Endothelial cell (in vitro differentiated cells): Measurements from ENCODE around the gene TMEM185B. TPM values are rescaled to one million over a fixed set of nuclear protein-coding genes. Genes with fewer than 3 reads are reported as not detected.

Source experiments
- DNase-seq: peaks from one replicate; pipeline ENCODE4 v3.0.0; 2021; ENCODE audit warnings: low spot score
- H3K27ac Mint-ChIP-seq: one replicate; pipeline ENCODE4 v1.8.0; 2021; ENCODE audit warnings: mixed read lengths, inconsistent platforms; ENCODE audit not compliant: unreplicated experiment
- H3K27me3 Mint-ChIP-seq: one replicate; pipeline ENCODE4 v1.8.0; 2021; ENCODE audit warnings: mild to moderate bottlenecking, moderate library complexity, mixed read lengths, inconsistent platforms; ENCODE audit not compliant: unreplicated experiment
- H3K36me3 Mint-ChIP-seq: one replicate; pipeline ENCODE4 v1.8.0; 2021; ENCODE audit warnings: mild to moderate bottlenecking, low read depth, mixed read lengths, inconsistent platforms; ENCODE audit not compliant: unreplicated experiment
- H3K4me1 Mint-ChIP-seq: one replicate; pipeline ENCODE4 v1.8.0; 2021; ENCODE audit warnings: mild to moderate bottlenecking, mixed read lengths, inconsistent platforms; ENCODE audit not compliant: unreplicated experiment
- H3K4me3 Mint-ChIP-seq: one replicate; pipeline ENCODE4 v1.8.0; 2021; ENCODE audit warnings: mild to moderate bottlenecking, mixed read lengths, inconsistent platforms; ENCODE audit not compliant: unreplicated experiment
- H3K9me3 Mint-ChIP-seq: one replicate; pipeline ENCODE4 v1.8.0; 2021; ENCODE audit warnings: mixed read lengths, inconsistent platforms; ENCODE audit not compliant: unreplicated experiment
- CTCF ChIP-seq: fragments of 200-600 bp; sonication (generic); IDR thresholded peaks from one replicate; pipeline ENCODE4 v1.5.0; 2021; ENCODE audit warnings: antibody characterized with exemption; ENCODE audit not compliant: unreplicated experiment
- total RNA-seq: library from RNA; stranded (reverse); fragmentation: NEBNext Ultra II Directional; extraction: Animal tissue kit (Norgen Biotek cat#: 25700); gene quantifications from one replicate; pipeline ENCODE4 v1.2.1, GENCODE V29; 2021; ENCODE audit not compliant: unreplicated experiment

TMEM185B gene
- total RNA-seq, 1 donor from 2014 or later = 38.4 TPM

- Mint-ChIP-seq H3K4me3 (no peak overlapping the region), H3K27ac (no peak overlapping the region), H3K9me3 (no peaks in the 10 kb centered on the region), H3K36me3 (peaks cover 19% of the 10 kb centered on the region), H3K4me1 (peaks cover 64% of the 10 kb centered on the region), H3K27me3 (peaks cover 15% of the 10 kb centered on the region)
- TF ChIP-seq CTCF = no peak
- DNase-seq = no peak
Measured at GRCh38 chr2:120246546-120247300, 23.5 kb upstream of the TMEM185B start.

DNA sequence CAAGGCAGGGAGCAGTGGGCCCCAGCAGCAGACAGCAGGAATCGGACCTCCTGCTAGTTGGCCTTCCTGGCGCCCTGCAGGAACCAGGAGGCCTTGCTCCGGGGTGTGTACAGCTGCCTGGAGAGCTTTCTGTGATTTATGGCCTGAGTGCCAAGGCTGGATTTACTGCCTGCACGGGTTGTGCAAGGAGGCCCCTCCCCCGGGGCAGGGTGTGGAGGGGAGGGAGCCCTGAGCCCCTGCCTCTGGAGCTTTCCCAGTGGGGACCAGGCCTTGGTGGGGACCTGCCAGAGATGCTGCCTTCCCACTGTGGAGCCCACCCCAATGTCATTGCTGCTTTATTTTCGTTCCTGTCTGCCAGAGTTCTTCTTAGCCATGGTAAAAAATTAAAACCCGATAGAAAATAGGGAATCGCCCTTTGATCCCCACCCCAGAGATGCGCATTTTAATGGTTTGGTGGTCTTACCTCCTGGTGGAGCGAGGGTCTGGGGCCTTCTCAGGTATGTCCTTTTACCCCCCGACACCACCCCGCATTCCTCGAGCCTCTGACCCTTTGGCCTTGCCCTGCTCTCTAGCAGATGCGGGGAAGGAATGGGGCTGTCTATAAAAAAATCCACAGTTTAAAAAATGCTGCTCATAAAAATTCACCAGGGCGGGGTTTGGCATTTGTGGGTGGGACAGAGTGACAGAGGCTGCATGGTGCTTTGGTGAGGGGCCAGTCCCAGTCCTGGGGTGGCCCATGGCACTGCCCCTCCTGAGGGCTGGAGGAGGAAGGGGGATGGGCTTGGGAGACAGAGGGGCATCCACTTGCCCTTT is 22.5 kb upstream of the TMEM185B start:
- DNase-seq = no peak
- Mint-ChIP-seq H3K9me3 (no peaks in the 10 kb centered on the region), H3K27ac (no peak overlapping the region), H3K4me3 (no peak overlapping the region), H3K36me3 (peaks cover 19% of the 10 kb centered on the region), H3K4me1 (peaks cover 70% of the 10 kb centered on the region), H3K27me3 (peaks cover 13% of the 10 kb centered on the region)
- no peak for TF ChIP-seq CTCF

GRCh38 chr2:120244656-120245519 is 21.7 kb upstream of the TMEM185B start:
- H3K27me3 Mint-ChIP-seq = peaks cover 15% of the 10 kb centered on the region
- peak overlapping the region; percentile 24 for H3K27ac Mint-ChIP-seq
- TF ChIP-seq CTCF = no peak
- H3K9me3 Mint-ChIP-seq = no peaks in the 10 kb centered on the region
- DNase-seq = no peak
- H3K4me1 Mint-ChIP-seq = peaks cover 71% of the 10 kb centered on the region
- peak overlapping the region; percentile 22 for H3K4me3 Mint-ChIP-seq
- H3K36me3 Mint-ChIP-seq = peaks cover 16% of the 10 kb centered on the region

DNA sequence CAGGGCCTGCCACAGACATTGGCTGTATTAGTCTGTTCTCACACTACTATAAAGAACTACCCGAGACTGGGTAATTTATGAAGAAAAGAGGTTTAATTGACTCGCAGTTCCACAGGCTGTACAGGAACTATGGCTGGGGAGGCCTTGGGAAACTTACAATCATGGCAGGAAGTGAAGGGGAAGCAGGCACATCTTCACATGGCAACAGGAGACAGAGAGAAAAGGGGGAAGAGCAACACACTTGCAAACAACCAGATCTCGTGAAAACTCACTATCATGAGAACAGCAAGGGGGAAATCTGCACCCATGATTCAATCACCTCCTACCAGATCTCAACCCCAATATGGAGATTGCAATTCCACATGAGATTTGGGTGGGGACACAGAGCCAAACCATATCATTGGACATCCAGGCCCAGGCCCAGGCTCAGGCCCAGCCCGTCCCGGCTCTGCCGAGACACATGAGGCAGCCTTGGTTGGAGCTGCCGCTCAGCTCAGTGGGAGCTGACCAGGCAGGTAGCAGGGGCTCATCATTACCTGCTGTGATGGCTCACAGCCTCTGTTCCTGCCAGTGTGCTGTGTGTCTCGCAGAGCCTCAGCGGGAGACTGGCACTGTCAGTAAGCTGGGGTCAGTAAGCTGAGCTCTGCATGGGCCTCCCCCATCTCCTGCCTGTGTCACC is 20.8 kb upstream of the TMEM185B start:
- H3K27ac Mint-ChIP-seq = peak overlapping the region; percentile 50
- peaks cover 14% of the 10 kb centered on the region for H3K36me3 Mint-ChIP-seq
- H3K4me1 Mint-ChIP-seq = peaks cover 75% of the 10 kb centered on the region
- DNase-seq = no peak
- H3K27me3 Mint-ChIP-seq = peaks cover 19% of the 10 kb centered on the region
- peak overlapping the region; percentile 77 for H3K4me3 Mint-ChIP-seq
- TF ChIP-seq CTCF = no peak
- no peaks in the 10 kb centered on the region for H3K9me3 Mint-ChIP-seq
